Brain pericyte (primary cell): Measurements from ENCODE around the gene SLC9A3.

Source experiments
- DNase-seq: peaks from one replicate; pipeline ENCODE4 v3.0.0-alpha.2; 2012; ENCODE audit warnings: low read depth, low spot score

Gene SLC9A3

DNA sequence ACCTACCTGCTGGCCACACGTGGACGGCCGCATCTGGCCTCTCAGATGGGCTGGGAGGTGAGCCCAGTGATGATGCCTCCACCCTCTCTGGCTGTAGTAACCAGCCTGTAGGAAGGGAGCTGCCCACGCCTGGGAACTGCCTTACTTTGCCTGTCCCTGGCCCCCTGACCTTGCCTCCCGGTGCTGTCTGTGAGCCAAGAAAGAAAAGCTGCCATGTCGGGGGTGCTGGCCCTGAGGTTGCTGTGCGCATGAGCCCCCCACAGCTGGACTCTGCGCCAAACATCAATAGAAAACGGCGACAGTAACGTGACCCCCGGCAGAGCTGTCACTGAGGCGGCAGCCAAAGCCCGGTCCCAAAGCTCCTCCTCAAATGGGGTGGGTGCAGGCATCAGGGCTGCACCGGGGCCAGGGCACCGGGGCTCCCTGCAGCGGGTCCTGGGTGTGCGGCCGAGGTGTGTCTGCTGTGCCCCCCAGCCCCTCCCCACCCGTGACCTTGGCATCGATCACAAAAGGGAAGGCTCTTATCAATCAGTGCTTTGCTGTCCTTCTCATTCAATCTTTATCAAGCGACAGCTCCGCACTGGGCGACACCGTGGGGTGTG, 15.3 kb upstream of the SLC9A3 start:
- no peak for DNase-seq

DNA sequence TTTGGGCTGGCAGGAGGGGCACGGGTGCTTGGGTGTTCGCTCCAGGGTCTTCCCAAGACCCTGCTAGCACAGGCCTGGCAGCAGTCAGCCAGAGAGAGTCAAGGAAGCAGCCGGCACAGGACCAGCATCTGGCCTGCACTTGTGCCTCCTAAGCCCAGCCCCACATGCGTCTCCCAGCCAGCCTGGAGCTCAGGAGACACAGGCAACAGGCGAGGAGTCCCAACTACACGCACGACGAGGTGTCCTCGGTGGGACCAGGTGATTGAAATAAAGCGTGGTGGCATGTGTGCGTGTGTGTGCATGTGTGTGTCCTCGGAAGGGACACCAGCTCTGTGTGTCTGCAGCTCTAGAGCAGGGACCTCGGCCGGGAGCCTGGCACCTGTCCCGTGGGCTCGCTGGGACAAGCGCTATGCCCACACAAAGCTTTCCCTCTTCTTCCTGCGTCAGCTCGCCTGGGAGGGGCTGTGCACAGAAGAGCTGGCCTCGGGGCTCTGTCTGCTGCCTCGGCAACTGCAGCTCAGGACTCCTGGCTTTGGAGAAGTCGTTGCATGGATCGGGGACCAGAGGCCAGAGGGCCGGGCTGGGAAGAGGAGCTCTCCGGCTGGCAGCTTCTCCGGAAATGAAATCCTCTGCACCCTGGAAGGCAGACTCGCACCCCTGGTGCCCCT, 14.7 kb upstream of the SLC9A3 start:
- no peak for DNase-seq

DNA sequence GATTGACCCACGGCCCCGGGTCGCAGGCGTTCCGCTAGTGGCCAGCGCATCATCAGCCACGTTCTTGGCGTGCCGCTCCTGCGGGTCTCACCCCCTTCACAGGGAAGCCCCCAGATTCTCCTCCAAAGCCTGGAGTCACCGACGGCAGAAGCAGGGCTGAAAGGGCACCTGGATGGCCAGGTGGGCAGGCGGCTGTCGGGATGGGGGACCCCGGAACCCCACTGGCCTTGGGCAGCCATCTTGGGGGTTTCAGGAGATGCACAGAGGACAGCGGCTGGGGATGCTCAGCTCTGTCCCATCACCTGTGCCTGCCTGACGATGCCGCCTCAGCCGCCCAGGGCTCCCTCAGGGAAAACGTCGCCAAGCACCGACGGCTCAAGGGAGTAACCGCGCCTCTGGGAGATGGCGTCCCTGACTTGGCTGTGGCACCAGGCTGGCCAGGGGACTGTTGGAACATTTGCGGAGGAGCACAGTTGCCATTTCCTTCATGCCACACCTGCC, 14.1 kb upstream of the SLC9A3 start:
- no peak for DNase-seq

DNA sequence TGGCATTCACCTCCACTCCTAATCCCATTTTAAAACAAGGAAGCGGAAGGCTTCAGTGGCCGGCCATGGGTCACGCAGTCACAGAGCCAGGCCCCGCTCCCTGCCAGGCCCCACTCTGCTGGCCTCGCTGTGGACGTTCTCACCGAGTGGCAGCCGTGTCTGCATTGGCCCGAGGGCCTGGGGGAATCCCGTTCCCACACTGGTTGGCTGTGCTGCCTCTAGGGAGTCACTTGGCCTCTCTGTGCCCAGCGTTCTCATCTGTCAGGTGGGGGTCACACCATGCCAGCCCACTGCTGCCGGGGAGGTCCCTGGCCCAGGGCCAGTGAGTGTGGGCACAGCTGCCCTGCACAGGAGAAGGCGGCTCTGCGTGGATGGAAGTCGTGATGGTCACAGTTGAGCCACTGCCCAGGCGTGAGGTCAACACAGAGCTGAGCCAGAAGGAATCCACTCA, 13.4 kb upstream of the SLC9A3 start:
- DNase-seq: no peak

DNA sequence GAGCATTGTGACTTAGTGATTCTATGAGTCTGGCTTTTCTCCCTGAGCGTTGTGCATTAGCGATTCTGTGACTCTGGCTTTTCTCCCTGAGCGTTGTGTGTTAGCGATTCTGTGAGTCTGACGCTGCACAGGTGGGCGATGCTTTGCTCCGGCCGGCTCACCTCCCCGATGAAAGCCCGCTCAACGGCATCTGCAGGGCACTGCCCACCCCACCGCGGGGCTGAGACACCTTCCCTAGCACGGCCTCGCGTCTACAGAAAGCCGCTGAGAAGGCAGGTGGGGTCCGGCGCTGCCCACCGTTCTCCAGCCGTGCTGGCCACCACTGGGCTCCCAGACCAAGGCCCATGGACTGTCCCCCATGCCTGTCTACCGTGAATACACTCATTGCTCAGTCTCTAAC, 12.8 kb upstream of the SLC9A3 start:
- no peak for DNase-seq

DNA sequence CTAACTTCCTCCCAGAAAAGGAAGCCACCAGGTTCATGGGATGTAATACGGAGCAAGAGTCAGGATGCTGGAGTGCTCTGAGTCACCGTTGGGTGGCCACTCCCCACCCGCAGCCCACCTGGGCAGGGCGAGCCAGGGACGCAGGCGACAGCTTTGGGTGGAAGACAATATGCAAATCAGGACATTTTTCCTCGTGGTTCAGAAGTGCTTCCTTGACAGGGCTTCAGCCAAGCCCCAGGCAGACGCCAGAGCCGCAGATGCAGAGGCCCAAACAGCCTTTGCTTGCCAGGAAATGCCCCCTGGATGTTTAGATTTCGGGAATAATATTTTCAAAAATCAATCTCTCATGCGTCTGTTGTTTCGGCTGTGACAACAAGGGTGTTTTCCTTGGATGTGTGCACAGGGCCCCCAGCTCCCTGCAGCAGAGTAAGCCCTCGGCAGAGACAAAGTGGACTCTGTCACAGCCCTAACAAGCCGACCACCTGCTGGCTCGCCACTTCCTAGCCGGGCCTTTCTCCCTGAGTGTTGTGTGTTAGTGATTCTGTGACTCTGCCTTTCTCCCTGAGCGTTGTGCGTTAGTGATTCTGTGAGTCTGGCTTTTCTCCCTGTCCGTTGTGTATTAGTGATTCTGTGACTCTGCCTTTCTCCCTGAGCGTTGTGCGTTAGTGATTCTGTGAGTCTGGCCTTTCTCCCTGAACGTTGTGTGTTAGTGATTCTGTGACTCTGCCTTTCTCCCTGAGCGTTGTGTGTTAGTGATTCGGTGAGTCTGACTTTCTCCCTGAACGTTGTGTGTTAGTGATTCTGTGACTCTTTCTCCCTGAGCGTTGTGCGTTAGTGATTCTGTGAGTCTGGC, 11.8 kb upstream of the SLC9A3 start:
- DNase-seq: no peak

DNA sequence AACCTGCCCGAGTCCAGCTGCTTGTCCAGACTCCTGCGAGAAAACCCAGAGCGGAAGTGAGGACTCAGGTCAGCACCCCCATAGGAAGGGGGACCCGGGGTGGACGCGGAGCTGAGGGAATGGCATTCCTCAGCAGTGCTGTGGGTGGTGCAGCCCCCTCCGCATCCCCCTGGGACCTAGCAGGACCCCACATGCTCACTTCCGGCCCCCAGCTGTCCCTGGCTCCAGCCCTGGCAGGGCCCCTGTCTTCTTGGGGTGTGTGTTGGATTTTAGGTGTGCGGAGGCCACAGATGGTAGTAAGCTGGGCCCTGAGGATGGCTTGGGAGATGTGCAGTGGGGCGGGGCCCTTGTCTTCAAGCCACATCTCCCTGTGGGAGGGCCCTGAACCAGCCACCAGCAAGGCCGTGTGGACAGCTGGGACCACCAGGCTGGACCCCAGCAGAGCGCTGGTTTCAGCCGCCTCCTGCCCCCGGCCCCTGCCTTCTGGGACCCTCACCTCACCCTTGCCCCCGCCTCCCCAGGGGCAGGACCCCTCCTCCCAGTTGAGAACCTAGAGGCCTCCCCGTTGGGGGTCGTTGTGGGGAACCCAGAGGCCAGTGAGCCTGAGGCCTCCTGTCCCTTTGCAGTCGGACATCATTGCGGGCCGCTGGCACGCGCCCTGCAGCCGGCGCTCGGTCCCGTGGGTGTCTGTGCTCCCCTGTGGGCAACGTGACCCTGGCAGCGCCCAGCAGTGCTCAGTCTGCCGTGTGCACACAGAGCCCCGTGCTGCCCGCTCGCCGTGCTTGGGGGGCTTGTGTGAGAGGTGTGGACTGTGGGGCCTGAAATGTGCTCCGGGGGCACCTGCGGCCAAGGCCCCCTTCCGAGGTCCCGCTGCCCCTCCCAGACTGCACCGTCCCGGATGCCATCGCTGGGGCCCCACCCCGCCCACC, 10.8 kb upstream of the SLC9A3 start:
- DNase-seq: no peak

DNA sequence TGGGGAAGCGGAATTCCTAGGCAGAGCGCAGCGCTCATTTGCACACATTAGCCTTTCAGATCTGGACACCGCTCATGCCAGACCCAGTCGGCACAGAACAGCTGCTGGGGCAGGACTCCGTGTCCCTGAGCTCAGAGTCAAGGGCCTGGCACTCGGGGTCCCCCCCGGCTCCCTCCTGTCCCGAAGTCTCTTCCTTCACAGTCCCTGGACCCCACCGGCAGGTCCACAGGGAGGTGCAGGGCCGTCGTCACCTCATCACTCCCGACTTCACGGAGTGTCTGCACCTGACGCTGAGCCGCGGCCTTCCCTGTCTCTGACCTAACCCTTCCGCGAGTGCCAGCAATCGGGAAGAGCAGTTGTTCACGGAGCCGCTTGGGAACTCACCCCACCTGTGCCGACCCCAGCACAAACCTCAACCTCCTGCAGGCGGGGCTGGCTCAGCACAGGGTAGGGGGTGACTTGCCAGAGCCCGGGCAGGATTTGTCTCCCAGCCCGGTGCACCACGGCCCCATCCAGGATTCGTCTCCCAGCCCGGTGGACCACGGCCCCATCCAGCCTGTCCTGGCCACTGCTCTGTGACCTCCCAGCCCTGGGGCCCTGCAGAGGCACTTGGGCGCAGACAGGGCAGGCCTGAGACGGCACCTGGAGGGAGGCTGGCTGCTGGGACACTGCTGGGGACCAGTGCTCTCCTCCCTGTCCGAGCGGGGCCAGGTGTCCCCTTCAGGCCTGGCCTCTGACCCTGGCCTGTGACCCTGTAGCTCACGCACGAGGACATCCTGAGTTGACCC, 9.9 kb upstream of the SLC9A3 start:
- DNase-seq: no peak

DNA sequence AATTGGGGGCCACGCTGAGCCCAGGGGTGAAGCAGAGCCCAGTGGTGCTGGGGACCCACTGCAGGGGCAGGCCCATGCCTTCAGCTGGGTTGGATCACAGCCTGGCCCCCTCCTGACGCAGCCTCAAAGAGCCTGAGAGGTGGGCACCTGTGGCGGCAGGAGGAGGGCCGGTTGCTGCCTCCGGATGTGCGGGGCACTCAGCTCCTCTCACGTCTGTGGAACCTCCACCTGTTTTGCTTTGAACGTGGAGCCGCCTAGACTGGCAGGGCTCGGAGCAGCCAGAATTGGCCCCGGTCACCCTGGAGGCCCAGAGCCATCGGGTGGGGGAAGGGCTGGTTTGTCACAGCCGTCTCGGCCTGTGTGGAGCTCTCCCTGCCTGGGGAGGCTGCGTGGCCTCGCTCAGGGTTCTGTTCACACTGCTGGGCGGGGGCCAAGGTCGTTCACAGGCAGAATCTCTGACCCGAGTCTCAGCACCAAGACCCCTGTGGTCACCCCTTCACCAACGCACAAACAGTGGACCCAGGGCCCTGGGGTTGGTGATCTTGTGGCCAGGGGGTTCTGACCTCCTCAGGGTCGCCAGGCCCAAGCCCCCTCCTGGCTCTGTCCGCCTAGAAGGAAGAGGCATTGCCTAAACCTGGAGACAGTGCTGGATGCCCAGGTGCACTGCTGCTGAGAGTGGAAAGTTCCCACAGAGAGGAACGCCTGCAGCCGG, 9.2 kb upstream of the SLC9A3 start:
- no peak for DNase-seq

DNA sequence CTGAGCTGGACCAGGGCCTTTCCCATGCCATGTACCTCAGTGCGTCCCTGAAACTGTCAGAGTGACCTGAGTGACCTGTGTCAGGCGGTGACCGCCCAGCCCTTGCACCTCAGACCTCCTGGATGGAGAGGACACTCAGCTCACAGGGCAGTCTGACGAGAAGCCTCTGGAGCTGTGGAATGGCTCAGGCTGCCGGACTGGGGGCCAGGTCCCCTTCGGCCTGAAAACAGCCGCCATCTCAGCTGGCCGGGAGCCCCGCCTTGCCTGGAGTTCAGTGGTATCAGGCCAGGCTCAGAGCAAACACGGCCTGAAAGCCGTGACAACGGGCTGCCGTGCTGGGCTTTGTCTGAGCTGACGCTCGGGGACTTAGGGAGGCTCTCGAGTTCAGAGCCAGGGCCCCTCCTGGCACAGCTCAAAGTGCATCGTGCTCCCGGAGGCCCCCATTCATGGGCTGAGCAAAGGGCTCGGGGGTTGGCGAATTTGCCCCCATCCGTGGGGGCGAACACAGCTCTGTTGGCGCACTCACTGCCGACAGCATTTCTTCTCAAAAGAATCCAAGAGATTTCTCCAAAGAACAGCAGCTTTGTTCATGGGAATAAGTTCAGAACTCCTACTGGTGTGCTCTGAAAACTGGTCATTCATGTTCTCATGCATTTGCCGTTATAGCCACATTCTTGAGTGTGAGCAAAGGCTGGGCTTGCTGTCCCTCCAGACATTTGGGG, 8.4 kb upstream of the SLC9A3 start:
- no peak for DNase-seq

DNA sequence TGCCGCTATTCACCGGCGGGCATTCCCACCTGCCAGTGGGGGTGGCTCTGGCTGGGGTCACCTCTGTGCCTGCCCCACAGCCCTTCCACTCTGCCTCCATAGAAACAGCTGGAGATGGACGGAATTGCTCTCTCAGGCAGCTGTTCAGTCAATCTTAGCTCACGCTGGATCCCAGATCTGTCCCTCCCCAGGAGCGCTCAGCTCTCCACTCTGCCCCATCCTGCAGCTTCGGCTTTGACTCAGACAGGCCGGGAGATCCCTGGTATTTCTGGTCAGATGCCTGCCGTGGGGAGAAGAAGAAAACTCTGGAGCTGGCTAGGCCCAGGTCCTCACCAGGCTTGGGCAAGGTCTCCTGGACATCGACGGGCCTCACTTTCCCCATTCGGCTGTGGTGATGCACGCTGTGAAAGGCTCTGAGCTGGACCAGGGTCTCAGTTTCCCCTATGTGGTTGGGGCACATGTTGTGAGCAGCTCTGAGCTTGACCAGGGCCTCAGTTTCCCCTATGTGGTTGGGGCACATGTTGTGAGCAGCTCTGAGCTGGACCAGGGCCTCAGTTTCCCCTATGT, 7.6 kb upstream of the SLC9A3 start:
- no peak for DNase-seq

DNA sequence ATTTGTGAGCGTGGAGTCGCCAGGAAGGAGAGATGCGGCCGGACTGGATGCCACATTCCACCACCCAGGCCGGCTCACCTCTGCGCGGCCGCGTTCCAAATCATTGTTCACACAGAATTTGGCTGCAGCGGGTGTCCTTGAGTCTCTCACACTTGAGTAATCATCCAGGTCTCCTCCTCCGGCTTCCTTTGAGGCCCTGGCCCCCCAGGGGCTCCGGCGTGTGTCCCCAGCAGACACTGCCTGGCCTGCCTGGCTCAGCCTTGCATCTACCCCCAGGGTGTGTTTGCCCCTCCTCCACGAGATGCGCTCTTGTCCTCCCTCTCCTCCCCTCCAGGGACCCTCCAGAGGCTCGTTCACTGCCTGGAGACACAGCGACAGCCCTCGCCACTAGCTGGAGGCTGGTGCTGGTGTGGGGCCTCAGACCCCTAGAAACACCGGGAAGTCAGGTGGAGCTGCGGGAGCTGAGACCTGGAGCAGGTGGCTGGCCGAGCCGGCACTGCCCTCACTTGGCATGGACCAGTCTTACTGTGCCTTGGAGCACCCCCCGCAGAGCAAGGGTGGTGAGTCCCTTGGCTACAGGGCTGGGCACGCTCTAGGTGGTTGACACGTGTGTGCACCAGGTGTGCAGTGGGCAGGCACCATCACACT, 7.0 kb upstream of the SLC9A3 start:
- no peak for DNase-seq

DNA sequence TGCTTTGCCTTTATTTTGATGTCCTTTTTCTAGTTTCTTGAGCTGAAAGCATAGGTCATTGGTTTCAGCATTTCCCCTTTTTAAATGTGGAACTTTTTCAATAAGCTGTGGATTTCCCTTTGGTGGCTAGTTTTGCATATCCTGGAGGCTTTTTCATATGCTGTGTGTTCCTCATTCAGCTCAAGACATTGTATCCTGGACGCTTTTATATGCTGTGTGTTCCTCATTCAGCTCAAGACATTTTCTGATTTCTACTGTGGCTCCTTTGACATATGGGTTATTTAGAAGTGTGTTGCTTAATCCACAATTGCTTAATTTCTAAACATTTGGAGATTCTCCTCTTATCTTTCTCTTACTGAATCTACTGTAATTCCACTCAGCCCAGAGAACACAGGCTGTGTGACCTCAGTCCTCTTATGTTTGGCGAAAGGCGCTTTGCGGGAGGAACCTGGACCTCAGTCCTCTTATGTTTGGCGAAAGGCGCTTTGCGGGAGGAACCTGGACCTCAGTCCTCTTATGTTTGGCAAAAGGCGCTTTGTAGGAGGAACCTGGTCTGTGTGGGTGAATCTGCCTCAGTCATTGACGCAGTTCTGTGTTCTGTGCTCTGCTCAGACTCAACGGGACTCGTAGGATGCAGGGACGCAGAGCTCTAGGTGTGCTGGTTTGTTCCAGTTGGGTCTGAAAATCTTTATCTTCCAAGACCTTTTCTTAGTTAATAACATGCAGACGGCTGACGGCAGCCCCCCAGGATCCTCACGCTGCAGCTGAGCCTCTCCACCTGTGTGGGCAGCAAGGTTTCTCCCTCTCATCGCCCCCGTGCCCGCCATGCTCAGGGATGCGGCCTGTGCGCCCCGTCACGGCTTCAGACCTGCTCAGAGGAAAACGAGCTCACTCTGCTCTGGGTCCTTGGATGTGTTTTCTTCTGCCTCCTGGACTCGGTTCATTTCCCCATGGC, 6.0 kb upstream of the SLC9A3 start:
- DNase-seq: no peak

DNA sequence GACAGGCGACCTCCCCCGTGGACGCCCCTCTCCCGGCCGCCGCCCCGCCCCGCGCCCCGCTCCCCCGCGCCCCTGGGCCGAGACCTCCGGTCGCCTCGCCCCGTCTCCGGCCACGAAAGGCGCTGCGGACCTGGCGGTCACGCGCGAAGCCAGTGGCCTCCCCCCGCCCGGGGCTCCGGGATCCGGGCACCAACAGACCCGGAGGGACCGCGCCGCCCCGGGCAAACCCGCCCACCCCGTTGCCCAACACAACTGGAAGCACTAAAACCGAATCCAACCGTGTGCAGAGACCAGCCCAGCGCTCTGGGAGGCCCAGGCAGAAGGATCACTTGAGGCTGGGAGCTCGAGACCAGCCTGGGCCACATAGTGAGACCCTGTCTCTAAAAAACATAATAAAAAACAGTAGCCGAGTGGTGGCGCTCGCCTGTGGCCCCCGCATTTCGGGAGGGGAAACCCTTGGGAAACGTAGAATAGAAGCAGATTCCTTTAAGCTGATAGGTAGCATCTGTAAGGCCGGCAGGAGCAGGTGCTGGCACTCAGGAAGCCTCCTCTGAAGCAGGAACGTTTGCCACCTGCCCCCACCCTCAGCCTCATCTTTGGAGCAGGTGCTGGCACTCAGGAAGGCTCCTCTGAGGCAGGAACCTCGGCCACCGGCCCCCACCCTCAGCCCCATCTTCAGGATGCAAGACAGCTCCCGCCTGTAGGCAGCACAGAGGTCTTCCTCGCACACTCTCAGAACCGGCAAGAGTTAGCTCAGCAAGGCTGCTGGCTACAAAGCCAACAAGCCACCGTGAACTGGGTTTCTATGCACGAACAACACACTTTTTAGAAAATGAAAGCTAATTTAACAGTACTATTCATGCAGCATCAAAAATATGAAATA, 4.6 kb upstream of the SLC9A3 start:
- no peak for DNase-seq

DNA sequence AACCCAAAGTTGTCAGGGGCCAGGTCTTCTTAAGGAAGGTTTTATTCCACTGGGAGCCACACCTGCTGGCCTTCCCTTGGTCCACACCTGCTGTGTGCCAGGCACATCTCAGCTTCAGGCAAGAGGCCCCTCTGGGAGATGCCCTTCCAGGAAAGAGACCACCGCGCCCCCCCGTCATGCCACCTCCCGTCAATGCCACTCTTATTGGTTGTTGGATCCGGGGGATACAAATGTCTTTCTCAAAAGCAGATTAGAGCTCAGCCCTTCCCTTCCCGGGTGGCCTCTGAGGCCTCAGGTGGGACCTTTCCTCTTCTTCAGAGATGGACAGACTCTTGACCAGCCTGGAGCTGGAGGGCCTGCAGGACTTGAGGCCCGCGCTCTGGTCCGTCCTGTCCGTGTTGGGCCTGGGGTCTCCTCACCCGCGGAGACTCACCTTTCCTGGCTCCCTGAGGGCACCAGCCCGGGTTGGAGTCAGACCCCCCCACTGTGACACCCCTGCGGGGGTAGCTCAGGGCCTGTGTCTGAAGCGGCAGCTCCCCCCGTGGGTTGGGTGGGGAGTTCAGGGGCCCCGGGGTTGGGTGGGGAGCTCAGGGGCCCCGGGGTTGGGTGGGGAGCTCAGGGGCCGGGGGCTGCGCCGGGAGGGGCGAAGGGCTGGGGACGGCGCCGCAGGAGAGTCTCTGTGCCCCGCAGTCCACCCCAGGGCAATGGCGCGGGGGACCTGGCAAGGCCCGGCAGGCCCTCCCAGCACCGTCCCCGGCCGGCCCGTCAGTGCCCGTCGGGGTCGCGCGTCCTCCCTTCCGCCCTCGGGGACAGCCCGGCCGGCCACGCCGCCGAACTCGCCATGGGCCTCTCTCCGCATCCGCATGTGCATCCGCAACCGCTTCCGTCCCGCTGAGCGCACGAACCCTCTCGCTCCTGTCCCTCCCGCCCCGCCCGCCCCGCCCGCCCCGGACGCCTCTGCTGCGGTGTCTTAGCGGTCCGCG, 3.7 kb upstream of the SLC9A3 start:
- DNase-seq: no peak
